ENCODE data around the gene ZNF346.

- TF ChIP-seq CTCF (conservative IDR thresholded peaks at IDR 0.05; ENCODE audit: low read length) (no peak), EZH2phosphoT487 (IDR thresholded peaks at IDR 0.05; ENCODE audit: borderline replicate concordance) (no peak)
These were observed 16.1 kb upstream of the ZNF346 start, which contains the start of gene UIMC1 for GRCh38 chr5:177006265-177006972.

Measured in Loucy (cell line).